ENCODE data around the gene NLRP1.
A peak's percentile ranks its signal among the peaks of the same experiment; 100 is the strongest.

The NLRP1 gene

GRCh38 chr17:5511401-5512225, 72.7 kb downstream of the NLRP1 start:
- DNase-seq, result peak; percentile 51

GRCh38 chr17:5510771-5511170, 73.5 kb downstream of the NLRP1 start:
- no peak for DNase-seq

- no peak for DNase-seq
These were observed 74.8 kb downstream of the NLRP1 start for GRCh38 chr17:5509482-5509881.

GRCh38 chr17:5508810-5509209, 75.5 kb downstream of the NLRP1 start:
- DNase-seq, result no peak

DNA sequence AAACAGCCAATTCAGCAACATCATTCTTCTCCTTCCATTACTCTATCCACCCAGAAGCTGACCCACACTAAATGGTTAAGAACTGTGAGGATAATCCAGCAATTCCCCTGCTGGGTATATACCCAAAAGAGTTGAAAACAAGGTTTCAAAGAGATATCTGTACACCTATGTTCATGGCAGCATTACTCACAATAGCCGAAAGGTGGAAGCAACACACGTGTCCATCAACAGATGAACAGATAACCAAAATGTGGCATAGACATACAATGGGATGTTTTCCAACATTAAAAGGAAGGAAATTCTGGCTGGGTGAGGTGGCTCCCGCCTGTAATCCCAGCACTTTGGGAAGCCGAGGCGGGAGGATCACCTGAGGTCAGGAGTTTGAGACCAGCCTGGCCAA, 78.0 kb downstream of the NLRP1 start:
- DNase-seq, result no peak

DNA sequence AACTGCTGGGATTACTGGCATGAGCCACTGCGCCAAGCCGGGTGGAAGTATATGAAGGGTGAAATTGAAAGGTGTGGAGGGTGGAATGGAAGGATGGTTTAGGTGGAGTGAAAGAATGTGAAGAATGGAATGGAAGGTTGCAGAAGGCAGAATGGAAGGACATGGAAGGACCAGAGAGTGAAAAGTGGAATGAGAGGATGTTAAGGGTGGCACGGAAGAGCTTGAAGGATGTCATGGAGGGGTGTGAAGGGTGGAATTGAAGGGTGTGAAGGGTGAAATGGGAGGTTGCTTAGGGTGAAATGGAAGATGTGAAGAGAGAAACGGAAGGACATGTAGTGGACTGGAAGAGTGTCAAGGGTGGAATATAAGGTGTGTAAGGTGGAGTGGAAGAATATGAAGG, 81.8 kb downstream of the NLRP1 start:
- DNase-seq, result no peak

DNA sequence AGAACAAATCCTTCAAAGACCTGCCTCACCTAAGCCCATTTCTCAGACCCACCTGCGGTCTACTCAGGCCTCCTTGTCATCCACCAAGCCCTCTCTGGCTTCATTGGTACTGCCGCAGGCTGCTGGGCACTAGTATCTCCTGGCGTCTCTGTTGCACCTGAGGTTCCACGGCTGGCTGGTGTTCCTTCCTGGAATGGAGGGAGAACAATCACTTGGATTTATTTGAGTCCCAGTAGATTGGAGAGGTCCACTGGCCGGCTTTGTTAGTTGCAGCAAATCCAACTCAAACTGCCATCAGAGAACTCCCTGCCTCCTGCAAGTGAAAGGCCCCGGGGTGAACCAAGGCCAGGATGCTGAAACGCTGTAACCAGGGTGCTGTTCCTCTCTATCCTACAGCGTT, 82.6 kb downstream of the NLRP1 start:
- DNase-seq, result no peak

DNA sequence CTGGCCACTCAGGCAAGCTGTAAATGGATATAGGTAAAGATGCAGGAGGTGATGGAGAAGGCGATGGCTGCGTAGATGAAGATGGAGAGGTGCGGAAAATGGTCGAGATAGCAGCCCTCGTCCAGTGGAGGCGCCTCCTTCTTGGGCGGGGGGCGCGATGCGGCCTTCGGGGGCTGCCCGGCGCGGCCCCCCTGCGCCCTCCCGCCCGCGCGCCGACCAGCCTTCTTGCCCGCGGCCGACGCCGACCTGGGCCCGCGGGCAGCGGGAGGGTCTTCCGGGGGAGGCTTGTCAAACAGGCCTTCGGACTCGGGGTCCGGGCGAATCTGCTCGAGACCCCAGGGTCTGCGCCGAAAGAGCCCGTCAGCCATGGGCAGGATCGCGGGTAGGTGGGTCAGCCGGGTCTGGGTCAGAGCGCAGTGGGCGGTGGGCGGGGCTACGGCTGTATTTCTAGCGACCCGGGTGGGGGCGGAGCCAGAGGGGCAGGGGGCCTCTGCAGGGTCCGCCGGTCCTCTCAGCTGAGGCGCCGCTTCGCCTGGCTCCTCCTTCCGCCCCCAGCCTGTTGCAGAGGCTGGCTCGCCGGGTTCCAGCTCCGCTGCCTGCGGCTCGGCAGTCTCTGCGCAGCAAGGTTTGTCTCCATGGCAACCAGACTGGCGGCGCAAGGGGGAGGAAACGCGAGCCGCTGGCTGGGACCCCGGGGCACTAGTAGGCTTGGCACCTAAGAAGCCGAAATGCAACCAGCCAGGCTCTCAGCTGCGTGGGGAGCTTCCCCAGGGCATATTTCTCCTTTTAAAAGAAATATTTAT, 83.5 kb downstream of the NLRP1 start:
- peak; percentile 96 for DNase-seq

- no peak for DNase-seq
These were observed 84.1 kb downstream of the NLRP1 start for GRCh38 chr17:5500247-5500588.

DNA sequence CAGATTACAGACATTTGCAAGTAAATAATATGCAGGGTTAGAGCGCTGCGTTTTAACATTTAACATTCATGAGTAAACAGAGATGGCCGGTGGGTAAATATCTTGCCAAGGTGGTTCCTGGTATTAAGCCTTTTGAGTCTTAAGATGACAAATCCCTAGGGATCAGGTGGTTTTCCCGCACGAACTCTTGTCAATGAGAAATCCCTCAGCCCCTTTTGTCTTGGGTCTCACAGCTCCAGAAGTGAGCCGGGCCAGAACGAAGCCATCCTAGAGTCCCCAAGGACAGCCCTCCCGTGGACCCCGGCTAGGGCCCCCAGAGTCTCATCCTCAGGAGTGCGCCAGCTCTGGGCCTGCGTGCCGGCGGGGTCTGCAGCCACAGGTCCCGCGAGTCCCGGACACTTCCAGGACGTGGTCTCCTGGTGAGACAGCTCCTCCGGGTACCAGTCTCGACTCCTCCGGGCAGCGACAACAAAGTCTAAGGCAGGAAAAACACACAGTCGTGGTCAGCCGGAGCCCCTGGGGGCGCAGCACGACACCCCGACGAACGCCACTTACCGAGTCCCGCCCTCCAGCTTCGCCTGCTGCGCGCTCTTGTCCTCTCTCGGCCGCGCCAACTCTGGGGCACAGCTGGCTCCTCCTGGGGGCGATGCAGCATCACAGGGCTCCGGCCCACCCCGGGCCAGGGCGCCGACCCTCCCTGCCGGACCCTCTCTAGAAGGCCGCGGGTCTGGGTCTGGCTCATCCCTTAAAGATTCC, 84.7 kb downstream of the NLRP1 start:
- DNase-seq, result peak; percentile 54

DNA sequence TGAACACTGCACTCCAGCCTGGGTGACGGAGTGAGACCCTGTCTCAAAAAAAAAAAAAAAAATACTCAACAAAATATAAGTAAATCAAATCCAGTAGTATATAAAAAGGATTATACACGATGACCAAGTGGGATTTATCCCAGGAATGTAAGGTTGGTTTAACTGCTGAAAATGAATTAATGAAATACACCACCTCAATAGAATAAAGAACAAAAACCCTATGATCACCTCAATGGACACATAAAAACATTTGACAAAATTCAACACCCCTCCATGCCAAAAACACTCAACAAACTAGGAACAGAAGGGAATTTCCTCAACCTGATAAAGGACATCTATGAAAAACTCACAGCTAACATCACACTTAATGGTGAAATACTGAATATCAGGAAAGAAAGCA, 91.3 kb downstream of the NLRP1 start:
- DNase-seq, result no peak

DNA sequence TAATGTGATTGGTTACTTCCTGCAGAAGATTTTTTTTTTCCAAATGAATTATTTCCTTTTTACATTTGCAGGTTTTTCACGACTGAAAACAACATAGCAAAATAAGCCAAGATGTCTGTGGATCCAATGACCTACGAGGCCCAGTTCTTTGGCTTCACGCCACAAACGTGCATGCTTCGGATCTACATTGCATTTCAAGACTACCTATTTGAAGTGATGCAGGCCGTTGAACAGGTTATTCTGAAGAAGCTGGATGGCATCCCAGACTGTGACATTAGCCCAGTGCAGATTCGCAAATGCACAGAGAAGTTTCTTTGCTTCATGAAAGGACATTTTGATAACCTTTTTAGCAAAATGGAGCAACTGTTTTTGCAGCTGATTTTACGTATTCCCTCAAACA, 95.6 kb downstream of the NLRP1 start:
- DNase-seq, result no peak

DNA sequence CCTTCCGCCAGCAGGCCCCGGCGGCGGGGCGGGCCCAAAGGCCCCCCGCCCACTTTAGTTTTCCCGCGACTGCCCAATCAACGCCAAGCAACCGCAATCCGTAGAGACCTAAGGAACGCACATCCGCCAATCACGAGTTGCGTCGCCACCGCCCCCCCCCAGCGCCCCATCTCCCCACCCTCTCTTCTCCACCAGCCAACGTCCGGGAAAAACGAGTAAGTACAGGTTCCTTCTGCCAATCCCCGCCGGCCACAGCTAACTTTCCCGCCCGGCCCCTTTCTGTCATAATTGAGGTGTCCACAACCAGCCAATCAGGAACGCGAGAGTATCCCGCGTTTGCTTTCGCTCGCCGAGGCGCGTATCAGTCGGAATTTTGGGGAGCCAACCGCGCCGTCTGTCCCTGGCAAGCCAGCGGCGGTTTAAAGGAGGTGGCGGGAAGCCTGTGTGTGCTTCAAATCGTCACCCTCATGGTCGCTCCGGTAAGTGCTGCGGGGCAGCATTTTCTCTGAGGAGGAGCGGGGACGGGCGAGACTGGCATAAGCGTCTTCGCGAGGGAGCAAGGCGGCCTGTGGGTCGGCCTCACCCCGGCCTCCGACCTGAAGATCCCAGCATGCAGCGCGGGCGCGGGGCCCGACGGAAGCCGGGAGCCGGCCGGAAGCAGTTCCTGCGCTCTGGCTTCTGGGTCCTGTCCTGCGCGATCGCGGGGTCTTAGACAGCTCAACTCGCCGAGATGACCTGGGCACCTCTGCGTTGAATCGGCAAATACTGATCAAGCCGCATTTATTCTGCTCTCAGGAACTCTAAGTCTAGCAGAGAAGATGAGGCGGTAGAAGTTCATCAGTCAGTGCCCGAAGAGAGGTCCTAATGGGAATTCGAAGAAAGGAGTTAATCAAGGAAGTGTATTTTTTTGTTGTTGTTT, 97.8 kb downstream of the NLRP1 start, which contains the start of gene MIS12:
MIS12 (plus strand) TSS at position 361 of the 919 bp plus-strand sequence. CDS start 2,297 bp downstream, outside the sequence.
- peak; percentile 99 for DNase-seq

- DNase-seq, result no peak
These were observed 98.8 kb downstream of the NLRP1 start, which contains the start of gene DERL2 for GRCh38 chr17:5485270-5486205. DERL2 (minus strand) TSS chr17:5486178; CDS start chr17:5486161, 17 bp downstream.

- DNase-seq, result no peak
These were observed 102.9 kb downstream of the NLRP1 start for GRCh38 chr17:5481451-5481850.

- DNase-seq, result no peak
These were observed 103.3 kb downstream of the NLRP1 start for GRCh38 chr17:5480962-5481361.

GRCh38 chr17:5478992-5479391, 105.3 kb downstream of the NLRP1 start:
- DNase-seq, result no peak

- no peak for DNase-seq
These were observed 110.4 kb downstream of the NLRP1 start for GRCh38 chr17:5473906-5474305.

- no peak for DNase-seq
These were observed 111.8 kb downstream of the NLRP1 start for GRCh38 chr17:5472511-5472910.

- no peak for DNase-seq
These were observed 116.2 kb downstream of the NLRP1 start for GRCh38 chr17:5468075-5468473.

- DNase-seq, result no peak
These were observed 116.9 kb downstream of the NLRP1 start for GRCh38 chr17:5467416-5467815.
